H9 (cell line): ENCODE measurements around the gene KLF1. TPM values are rescaled to one million over a fixed set of nuclear protein-coding genes. Genes with fewer than 3 reads are reported as not detected.
A peak's percentile ranks its signal among the peaks of the same experiment; 100 is the strongest.

Experiments
- DNase-seq: peaks from one replicate; pipeline ENCODE4 v3.0.0-alpha.2; 2017
- H2AFZ ChIP-seq: one replicate; pipeline ENCODE4 v1.6.1; 2013; ENCODE audit warnings: mild to moderate bottlenecking, low read length, control low read depth, moderate library complexity
- H2AK5ac ChIP-seq: 2 replicates; pipeline ENCODE4 v1.6.1; 2013; ENCODE audit warnings: low read length, control low read depth, mixed read lengths; ENCODE audit not compliant: insufficient read length
- H2BK120ac ChIP-seq: one replicate; pipeline ENCODE4 v1.6.1; 2013; ENCODE audit warnings: low read depth, mild to moderate bottlenecking, low read length, control low read depth, inconsistent platforms; ENCODE audit not compliant: poor library complexity, severe bottlenecking
- H2BK12ac ChIP-seq: 2 replicates; pipeline ENCODE4 v1.6.1; 2013; ENCODE audit warnings: low read length, control low read depth, mixed read lengths, low read depth; ENCODE audit not compliant: insufficient read length
- H2BK15ac ChIP-seq: 2 replicates; pipeline ENCODE4 v1.6.1; 2013; ENCODE audit warnings: low read depth, low read length, control low read depth
- H2BK20ac ChIP-seq: one replicate; pipeline ENCODE4 v1.6.1; 2013; ENCODE audit warnings: low read depth, mild to moderate bottlenecking, low read length, control low read depth, inconsistent platforms; ENCODE audit not compliant: poor library complexity, severe bottlenecking
- H2BK5ac ChIP-seq: 2 replicates; pipeline ENCODE4 v1.6.1; 2013; ENCODE audit warnings: low read length, control low read depth, mixed read lengths; ENCODE audit not compliant: insufficient read length
- H3K14ac ChIP-seq: 2 replicates; pipeline ENCODE4 v1.6.1; 2013; ENCODE audit warnings: low read length, control low read depth; ENCODE audit not compliant: insufficient read depth
- H3K18ac ChIP-seq: 2 replicates; pipeline ENCODE4 v1.6.1; 2013; ENCODE audit warnings: low read depth, mild to moderate bottlenecking, mixed read lengths, low read length, control low read depth; ENCODE audit not compliant: insufficient read length
- H3K23ac ChIP-seq: 2 replicates; pipeline ENCODE4 v1.6.1; 2013; ENCODE audit warnings: low read length, control low read depth, mixed read lengths, low read depth; ENCODE audit not compliant: insufficient read length
- H3K23me2 ChIP-seq: 2 replicates; pipeline ENCODE4 v1.6.1; 2013; ENCODE audit warnings: low read depth, mild to moderate bottlenecking, mixed read lengths, low read length, control low read depth; ENCODE audit not compliant: insufficient read length, poor library complexity, severe bottlenecking
- H3K27ac ChIP-seq: 2 replicates; pipeline ENCODE4 v1.5.1; 2013; ENCODE audit warnings: low read length, control low read depth, mixed read lengths, low read depth; ENCODE audit not compliant: insufficient read length
- H3K27me3 ChIP-seq: 2 replicates; pipeline ENCODE4 v1.6.1; 2013; ENCODE audit warnings: low read length, control low read depth, inconsistent platforms; ENCODE audit not compliant: insufficient read depth
- H3K4ac ChIP-seq: 2 replicates; pipeline ENCODE4 v1.6.1; 2013; ENCODE audit warnings: low read depth, mild to moderate bottlenecking, control low read depth, inconsistent platforms, low read length, moderate library complexity
- H3K4me1 ChIP-seq: 2 replicates; pipeline ENCODE4 v1.6.1; 2013; ENCODE audit warnings: low read length, control low read depth, inconsistent platforms; ENCODE audit not compliant: insufficient read depth
- H3K4me2 ChIP-seq: 2 replicates; pipeline ENCODE4 v1.6.1; 2013; ENCODE audit warnings: low read length, control low read depth, mixed read lengths; ENCODE audit not compliant: insufficient read length, insufficient read depth
- H3K56ac ChIP-seq: 2 replicates; pipeline ENCODE4 v1.6.1; 2013; ENCODE audit warnings: low read depth, mild to moderate bottlenecking, mixed read lengths, low read length, control low read depth; ENCODE audit not compliant: insufficient read length
- H3K79me1 ChIP-seq: 2 replicates; pipeline ENCODE4 v1.6.1; 2013; ENCODE audit warnings: low read depth, mild to moderate bottlenecking, moderate library complexity, low read length, control low read depth, inconsistent platforms; ENCODE audit not compliant: insufficient read depth, poor library complexity, severe bottlenecking
- H3K79me2 ChIP-seq: 2 replicates; pipeline ENCODE4 v1.6.1; 2013; ENCODE audit warnings: low read length, control low read depth, inconsistent platforms; ENCODE audit not compliant: insufficient read depth
- H3K9ac ChIP-seq: 2 replicates; pipeline ENCODE4 v1.6.1; 2013; ENCODE audit warnings: low read length, control low read depth, mixed read lengths; ENCODE audit not compliant: insufficient read length; ENCODE audit errors: extremely low read depth
- H3K9me3 ChIP-seq: one replicate; pipeline ENCODE4 v1.6.1; 2013; ENCODE audit warnings: low read depth, low read length, inconsistent platforms; ENCODE audit not compliant: control insufficient read depth
- H3T11ph ChIP-seq: one replicate; pipeline ENCODE4 v1.6.1; 2013; ENCODE audit warnings: mild to moderate bottlenecking, low read length, control low read depth, inconsistent platforms
- H4K20me1 ChIP-seq: one replicate; pipeline ENCODE4 v1.6.1; 2013; ENCODE audit not compliant: control insufficient read depth, insufficient read length, insufficient read depth
- H4K5ac ChIP-seq: 2 replicates; pipeline ENCODE4 v1.6.1; 2013; ENCODE audit warnings: low read depth, mild to moderate bottlenecking, mixed read lengths, low read length, control low read depth; ENCODE audit not compliant: insufficient read length
- H4K8ac ChIP-seq: replicated peaks from 2 replicates; pipeline ENCODE4 v1.6.1; 2013; ENCODE audit warnings: low read length, control low read depth, mixed read lengths, low read depth; ENCODE audit not compliant: insufficient read length
- H4K91ac ChIP-seq: 2 replicates; pipeline ENCODE4 v1.6.1; 2013; ENCODE audit warnings: low read depth, mild to moderate bottlenecking, moderate library complexity, mixed read lengths, low read length, control low read depth; ENCODE audit not compliant: insufficient read length
- H3K27ac Mint-ChIP-seq, 3 experiments: 2 replicates in 2 of 3; 3 replicates in 1 of 3; pipeline ENCODE4 v1.8.0; 2020 to 2021; ENCODE audit warnings: mixed read lengths in 3 of 3, mild to moderate bottlenecking in 1 of 3, moderate library complexity in 1 of 3
- H3K27me3 Mint-ChIP-seq: 2 replicates; pipeline ENCODE4 v1.8.0; 2021; ENCODE audit warnings: low read depth, mild to moderate bottlenecking, moderate library complexity, mixed read lengths
- H3K36me3 Mint-ChIP-seq, 3 experiments: 2 replicates in 2 of 3; 3 replicates in 1 of 3; pipeline ENCODE4 v1.8.0; 2020 to 2021; ENCODE audit warnings: low read depth in 3 of 3, mixed read lengths in 3 of 3; ENCODE audit not compliant: insufficient read depth in 1 of 3
- H3K4me1 Mint-ChIP-seq, 2 experiments: 2 replicates each; pipeline ENCODE4 v1.8.0; 2020; ENCODE audit warnings: mixed read lengths in 2 of 2
- H3K4me3 Mint-ChIP-seq, 2 experiments: 2 replicates in 1 of 2; 3 replicates in 1 of 2; pipeline ENCODE4 v1.8.0; 2020 to 2021; ENCODE audit warnings: mild to moderate bottlenecking in 2 of 2, mixed read lengths in 2 of 2, moderate library complexity in 1 of 2
- H3K9me3 Mint-ChIP-seq, 2 experiments: 2 replicates in 1 of 2; 3 replicates in 1 of 2; pipeline ENCODE4 v1.8.0; 2020; ENCODE audit warnings: mild to moderate bottlenecking in 2 of 2, mixed read lengths in 2 of 2, moderate library complexity in 1 of 2
- WGBS: extraction: QIAGEN DNeasy Blood & Tissue Kit; methylation state at CpG from one replicate; pipeline ENCODE4 v1.1.7; 2013; ENCODE audit warnings: missing lambda C conversion rate, low lambda C conversion rate, mixed read lengths; ENCODE audit not compliant: insufficient read length; ENCODE audit errors: extremely low coverage; 5-methylcytosine and 5-hydroxymethylcytosine counted together
- total RNA-seq: library from RNA; stranded (reverse); gene quantifications from 2 replicates; pipeline ENCODE4 v1.2.1, GENCODE V29; 2021
- TF ChIP-seq, protein P1 (sequence below): fragments of 200-600 bp; sonication (generic); conservative IDR thresholded peaks from 3 replicates; pipeline ENCODE4 v1.8.0; 2021; ENCODE audit warnings: antibody characterized with exemption, mild to moderate bottlenecking

KLF1 gene
- total RNA-seq, 1 experiment from 2014 or later: 0.37 TPM

- no peaks in the 10 kb centered on the region for H3K27me3 ChIP-seq
- H4K91ac ChIP-seq: no peak overlapping the region
- no peak overlapping the region for H3K4ac ChIP-seq
- H3K56ac ChIP-seq: no peak overlapping the region
- peaks cover 9% of the 10 kb centered on the region for H3K79me1 ChIP-seq
- no peak overlapping the region for H3K18ac ChIP-seq
- H3K27ac ChIP-seq: no peak overlapping the region
- Mint-ChIP-seq H3K27me3 (no peaks in the 10 kb centered on the region; the same call in 1 of the 2 replicates), H3K27ac (no peak overlapping the region), H3K4me1 (peaks cover 25 to 41% of the 10 kb centered on the region in 2 experiments), H3K4me3 (0 out of 5 replicates have a peak overlapping the region, but pooled peaks of 1 of the 2 experiments have one; percentile 12), H3K9me3 (no peaks in the 10 kb centered on the region; a peak in 1 of 5 replicates), H3K36me3 (peaks cover 22 to 36% (median 25%) of the 10 kb centered on the region in 3 experiments)
- TF ChIP-seq, protein P1, sequence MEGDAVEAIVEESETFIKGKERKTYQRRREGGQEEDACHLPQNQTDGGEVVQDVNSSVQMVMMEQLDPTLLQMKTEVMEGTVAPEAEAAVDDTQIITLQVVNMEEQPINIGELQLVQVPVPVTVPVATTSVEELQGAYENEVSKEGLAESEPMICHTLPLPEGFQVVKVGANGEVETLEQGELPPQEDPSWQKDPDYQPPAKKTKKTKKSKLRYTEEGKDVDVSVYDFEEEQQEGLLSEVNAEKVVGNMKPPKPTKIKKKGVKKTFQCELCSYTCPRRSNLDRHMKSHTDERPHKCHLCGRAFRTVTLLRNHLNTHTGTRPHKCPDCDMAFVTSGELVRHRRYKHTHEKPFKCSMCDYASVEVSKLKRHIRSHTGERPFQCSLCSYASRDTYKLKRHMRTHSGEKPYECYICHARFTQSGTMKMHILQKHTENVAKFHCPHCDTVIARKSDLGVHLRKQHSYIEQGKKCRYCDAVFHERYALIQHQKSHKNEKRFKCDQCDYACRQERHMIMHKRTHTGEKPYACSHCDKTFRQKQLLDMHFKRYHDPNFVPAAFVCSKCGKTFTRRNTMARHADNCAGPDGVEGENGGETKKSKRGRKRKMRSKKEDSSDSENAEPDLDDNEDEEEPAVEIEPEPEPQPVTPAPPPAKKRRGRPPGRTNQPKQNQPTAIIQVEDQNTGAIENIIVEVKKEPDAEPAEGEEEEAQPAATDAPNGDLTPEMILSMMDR: no peak
- no peak for DNase-seq
- H2BK15ac ChIP-seq: no peak overlapping the region
- no peak overlapping the region for H2BK5ac ChIP-seq
- no peak overlapping the region for H3K23ac ChIP-seq
- no peak overlapping the region for H3K14ac ChIP-seq
- no peak overlapping the region for H4K8ac ChIP-seq
- WGBS: no CpG with 5 or more reads among the region's 10 CpGs
- no peak overlapping the region for H2AFZ ChIP-seq
- H4K5ac ChIP-seq: no peak overlapping the region
- H2AK5ac ChIP-seq: no peak overlapping the region
- H2BK120ac ChIP-seq: no peak overlapping the region
- peaks cover 16% of the 10 kb centered on the region; the same call in 1 of the 2 replicates for H3K79me2 ChIP-seq
- no peaks in the 10 kb centered on the region for H4K20me1 ChIP-seq
- no peaks in the 10 kb centered on the region; the same call in 1 of the 2 replicates for H3K4me1 ChIP-seq
- H3K9me3 ChIP-seq: no peaks in the 10 kb centered on the region
- H3K4me2 ChIP-seq: no peak overlapping the region
- no peak overlapping the region for H3K9ac ChIP-seq
- H3K23me2 ChIP-seq: peaks cover 11% of the 10 kb centered on the region
- H3T11ph ChIP-seq: no peak overlapping the region
- no peak overlapping the region for H2BK20ac ChIP-seq
- no peak overlapping the region for H2BK12ac ChIP-seq
Observed at GRCh38 chr19:12935071-12935470, 48.1 kb upstream of the KLF1 start.
